IPS-NIHi11 (cell line): ENCODE data around the gene FHOD1.

Experiments used
- DNase-seq: peaks from one replicate; pipeline ENCODE4 v3.0.0; 2012; ENCODE audit warnings: mixed read lengths, low spot score

FHOD1 gene

DNA sequence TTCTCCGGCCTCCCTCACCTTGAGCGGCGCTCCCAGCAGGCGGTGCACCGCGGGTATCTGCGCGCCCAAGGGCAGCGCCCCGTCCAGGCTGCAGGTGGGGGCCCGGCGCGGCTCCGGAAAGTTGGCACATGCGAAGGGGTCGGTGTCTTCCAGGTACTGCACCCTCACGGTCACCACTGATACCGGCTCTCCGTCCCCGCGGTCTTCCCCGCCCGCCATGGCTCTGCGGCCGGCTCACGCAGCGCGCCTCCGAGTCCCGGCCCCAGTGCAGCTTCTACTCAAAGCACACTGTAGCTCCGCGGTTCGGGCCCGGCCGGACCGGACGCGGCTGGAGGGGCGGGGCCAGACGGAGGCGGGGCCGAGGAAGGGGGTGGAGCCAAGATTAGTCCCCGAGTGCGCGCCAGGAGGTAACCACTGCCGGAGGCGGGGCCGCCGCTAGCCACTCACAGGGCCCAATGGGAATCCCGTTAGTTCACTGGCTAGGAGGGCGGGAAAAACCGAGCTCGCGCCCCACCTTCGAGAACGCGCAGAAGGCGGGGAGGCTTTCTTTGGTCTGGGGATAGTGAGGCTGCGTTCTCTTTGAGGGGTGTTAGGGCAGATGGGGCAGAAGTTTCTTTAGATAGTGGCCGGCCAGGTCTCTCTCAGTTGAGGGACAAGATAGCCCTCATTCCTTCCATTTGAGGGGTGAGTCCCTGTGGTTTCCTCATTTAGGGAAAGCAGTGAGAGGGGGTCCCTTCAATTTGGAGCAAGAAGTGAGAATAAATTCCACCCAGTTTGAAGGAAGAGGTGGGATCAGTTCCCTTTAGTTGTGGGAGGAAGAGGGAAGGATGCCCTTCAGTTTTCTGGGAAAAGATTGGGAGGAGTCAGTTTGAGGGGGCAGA lies at the start of gene FHOD1:
Gene FHOD1 (minus strand): TSS at position 290 of the 881 bp plus-strand sequence. CDS start 71 bp downstream, at position 219.
- peak; percentile 91 for DNase-seq

GRCh38 chr16:67296420-67296819 lies 49.1 kb upstream of the FHOD1 start:
- DNase-seq = no peak

GRCh38 chr16:67294938-67295361 lies 47.7 kb upstream of the FHOD1 start:
- DNase-seq = peak; percentile 82

DNA sequence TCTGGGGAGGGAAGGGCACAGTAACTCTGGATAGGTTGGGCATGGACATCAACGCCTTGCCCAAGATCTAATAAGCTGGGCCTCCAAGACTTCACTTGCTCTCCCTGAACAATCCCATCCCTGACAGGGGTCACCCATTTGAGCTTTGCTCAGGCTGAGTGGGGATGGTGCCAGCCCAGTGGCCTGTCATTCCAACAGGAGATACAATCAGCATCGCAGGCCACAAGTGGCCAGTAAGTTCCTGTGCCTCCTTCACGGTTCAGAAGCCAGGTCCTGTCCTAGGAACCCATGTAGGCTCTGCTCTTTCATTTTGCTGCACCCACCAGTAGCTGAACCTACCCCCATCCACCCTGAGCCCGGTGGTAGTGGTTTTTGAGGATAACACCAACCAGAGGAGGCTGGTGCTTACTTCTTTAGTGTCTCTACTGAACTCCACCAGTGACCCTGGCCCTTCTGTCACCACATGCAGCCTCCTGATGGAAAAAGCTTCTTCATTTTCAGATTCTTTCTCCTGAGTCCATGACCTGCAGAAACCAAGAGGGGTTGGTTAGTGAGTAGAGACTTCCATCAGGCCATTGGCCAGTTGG lies 47.0 kb upstream of the FHOD1 start:
- no peak for DNase-seq

DNA sequence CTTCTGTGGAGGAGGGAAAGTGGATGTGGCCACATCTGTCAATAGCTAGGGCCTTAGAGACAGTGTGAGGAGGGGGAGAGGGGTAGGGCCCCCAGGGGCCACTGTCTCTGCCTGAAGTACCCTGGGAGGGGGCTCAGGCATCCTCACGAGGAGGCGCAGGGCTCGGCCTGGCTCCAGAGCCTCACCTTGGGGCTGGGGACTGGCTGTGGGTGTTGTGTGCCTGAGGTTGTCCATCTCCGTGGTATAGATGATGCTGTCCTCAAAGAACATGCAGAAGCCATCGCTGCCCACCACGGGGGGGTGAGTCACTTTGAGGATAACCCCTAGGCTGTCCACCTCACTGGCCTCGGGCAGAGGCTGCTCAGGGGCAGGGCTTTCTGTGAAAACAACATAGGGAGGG lies 44.2 kb upstream of the FHOD1 start:
- no peak for DNase-seq

DNA sequence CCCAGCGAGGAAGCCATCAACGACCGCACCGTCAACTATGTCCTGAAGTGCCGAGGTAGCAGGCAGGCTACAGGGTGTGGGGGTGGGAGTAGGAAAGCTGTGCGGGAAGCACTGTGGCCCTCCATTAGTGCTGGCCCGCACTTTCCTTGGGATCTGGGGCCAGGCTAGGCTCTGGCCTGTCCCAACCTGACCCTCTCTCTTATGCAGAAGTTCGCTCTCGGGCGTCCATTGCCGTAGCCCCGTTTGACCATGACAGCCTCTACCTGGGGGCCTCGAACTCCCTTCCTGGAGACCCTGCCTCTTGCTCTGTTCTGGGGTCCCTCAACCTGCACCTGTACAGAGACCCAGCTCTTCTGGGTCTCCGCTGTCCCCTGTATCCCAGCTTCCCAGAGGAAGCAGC lies 40.7 kb upstream of the FHOD1 start:
- no peak for DNase-seq

- DNase-seq = no peak
Measured at GRCh38 chr16:67286441-67287235, 39.4 kb upstream of the FHOD1 start.

DNA sequence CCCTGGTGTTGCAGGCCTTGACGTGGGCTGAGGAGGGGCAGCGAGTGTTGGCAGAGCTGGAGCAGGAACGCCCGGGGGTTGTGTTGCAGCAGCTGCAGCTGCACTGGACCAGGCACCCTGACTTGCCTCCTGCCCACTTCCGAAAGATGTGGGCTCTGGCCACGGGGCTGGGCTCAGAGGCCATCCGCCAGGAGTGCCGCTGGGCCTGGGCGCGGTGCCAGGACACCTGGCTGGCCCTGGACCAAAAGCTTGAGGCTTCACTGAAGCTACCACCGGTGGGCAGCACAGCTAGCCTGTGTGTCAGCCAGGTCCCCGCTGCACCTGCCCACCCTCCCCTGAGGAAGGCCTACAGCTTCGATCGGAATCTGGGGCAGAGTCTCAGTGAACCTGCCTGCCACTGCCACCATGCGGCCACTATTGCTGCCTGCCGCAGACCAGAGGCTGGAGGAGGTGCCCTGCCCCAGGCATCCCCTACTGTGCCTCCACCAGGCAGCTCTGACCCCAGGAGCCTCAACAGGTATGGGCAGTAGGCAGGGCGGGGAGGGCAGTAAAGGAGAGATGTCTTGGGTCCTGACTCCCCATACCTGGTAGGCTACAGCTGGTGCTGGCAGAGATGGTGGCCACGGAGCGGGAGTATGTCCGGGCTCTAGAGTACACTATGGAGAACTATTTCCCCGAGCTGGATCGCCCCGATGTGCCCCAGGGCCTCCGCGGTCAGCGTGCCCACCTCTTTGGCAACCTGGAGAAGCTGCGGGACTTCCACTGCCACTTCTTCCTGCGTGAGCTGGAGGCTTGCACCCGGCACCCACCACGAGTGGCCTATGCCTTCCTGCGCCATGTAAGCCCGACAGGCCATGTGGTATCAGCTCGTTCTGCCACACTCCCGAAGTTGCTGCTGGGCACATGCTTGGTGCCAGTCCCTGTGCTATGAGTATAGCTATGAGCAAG lies 37.7 kb upstream of the FHOD1 start:
- peak; percentile 94 for DNase-seq

GRCh38 chr16:67283826-67284555 lies 36.7 kb upstream of the FHOD1 start:
- DNase-seq = no peak

DNA sequence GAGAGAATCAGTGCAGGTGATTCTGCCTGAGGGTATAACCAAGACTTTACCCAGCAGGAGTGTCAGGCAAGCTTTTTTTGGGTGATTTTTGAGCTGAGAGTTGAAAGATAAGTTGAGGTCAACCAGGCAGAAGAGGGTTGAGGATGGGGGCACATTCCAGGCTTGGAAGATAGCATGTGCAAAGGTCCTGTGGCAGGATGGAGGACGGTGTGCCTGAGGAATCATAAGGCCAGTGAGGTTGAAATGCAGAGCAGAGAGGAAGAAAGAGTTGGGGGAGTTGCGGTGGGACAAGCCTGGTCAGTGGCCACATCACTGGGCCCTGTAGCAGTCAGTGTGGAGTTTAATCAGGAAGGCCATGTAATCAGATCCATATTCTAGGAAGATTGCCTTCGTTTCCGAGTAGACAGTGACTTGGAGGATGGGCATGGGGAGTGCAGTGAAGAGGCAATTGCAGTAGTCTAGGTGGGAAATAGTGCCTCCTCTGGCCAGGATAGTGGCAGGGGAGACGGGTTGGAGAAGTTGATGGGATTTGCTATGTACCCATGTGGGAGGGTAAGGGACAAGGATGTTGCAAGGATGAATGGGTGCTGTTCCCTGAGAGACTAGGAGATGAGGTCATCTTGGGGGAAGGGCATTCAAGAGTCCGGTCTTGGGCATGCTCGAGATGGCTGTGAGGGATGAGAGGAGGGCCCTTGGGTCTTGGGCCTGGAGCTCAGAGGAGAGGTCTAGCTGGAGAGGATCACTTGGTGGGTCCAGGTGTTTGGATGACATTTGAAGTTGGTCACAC lies 36.0 kb upstream of the FHOD1 start:
- no peak for DNase-seq

- no peak for DNase-seq
Measured at GRCh38 chr16:67282447-67282805, 35.1 kb upstream of the FHOD1 start.

- DNase-seq = no peak
Measured at GRCh38 chr16:67281536-67282446, 34.5 kb upstream of the FHOD1 start.

DNA sequence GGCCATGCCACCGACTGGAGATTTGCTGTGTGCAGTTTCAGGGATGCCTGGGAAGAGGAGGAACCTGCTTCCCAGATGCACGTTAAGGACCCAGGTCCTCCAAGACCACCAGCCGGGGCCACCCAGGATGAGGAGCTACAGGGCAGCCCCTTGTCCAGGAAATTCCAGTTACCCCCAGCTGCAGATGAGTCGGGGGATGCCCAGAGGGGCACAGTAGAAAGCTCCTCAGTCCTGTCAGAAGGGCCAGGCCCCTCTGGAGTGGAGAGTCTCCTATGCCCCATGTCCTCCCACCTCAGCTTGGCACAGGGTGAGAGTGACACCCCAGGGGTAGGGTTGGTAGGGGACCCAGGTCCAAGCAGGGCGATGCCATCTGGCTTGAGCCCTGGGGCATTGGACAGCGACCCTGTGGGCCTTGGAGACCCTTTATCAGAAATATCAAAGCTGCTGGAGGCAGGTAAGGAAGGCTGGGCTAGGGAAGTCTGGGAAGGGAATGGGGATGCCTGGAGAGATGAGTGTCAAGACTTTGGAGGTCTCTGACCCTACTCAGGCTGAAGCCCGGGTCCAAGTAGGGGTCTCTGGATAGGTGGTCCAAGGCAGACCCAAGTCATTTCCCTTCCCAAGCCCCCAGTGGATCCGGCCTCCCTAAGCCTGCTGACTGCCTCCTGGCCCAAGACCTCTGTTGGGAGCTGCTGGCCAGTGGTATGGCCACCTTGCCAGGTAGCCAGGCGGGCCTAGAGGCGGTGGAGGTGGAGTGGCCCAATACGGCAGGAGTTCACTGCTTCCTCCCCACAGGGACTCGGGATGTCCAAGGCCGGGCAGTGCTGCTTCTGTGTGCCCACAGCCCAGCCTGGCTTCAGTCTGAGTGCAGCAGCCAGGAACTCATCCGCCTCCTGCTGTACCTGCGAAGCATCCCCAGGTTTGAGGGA lies 33.1 kb upstream of the FHOD1 start:
- no peak for DNase-seq

- peak; percentile 99 for DNase-seq
Measured at GRCh38 chr16:67279296-67280089, 32.2 kb upstream of the FHOD1 start, which contains the start of gene PLEKHG4. Gene PLEKHG4 (plus strand): TSS chr16:67279532. CDS start chr16:67280045, 513 bp downstream.

DNA sequence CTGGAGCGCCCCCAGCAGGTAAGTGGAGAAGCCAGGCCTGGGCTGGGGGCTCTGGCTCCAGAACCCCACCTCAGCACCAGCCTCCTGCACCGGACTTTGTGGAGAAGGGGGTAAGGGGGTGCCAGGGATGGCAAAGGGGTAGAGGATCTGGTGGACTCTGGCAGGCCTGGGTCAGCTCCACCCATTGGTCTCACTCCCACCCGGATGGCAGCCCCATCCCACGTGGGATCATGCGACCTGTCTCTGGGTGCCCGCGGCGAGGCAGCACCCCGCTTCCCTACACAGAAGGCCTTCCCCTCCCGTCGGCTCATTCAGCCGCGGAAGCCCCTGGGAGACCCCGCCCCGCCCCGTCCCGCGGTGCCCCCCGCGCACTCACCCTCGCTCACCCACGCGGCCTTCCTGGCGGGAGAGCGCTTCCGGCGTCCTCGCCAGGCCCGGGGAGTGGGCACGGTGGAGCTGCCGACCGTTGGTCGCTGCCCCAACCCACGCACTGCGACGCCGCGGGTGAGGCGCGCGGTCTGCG lies 31.6 kb upstream of the FHOD1 start:
- peak; percentile 66 for DNase-seq

DNA sequence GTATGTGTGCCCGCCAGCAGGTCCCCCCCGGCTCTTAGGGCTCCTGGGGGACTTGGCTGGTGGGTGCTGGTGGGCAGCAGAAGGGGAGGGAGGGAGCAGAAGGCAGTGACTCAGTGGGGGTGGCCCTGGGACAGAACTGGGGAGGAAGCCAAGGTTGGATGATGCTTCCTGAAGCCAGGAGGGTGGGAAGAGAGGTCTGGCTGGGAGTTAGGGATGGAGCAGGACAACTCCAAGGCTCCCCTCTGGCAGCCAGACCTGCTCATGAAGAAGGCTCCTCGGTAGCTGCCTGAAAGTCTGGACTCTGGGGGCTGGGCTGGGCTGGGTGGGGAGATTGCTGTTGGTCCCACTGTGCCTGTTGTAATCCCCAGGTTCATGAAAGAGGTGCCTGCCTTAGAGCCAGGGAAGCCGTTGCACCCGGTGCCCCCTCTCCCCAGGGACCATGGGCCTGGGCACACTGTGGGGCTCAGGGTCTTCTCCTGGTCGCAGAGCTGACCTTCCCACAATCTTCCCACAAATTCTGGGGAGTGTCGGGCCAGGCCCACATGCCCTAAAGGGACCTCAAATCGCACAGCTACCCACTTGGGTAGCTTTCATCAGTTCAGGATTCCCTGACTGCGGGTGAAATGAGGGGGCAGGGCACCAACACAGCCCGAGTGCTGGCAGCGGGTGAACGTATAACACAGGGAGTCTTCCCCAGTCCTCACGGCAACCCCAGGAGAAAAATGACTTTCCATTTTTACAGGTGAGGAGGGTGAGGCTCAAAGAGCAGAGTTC lies 30.9 kb upstream of the FHOD1 start:
- DNase-seq = no peak
